Measurements from ENCODE around the gene INPP5D.

Gene INPP5D

DNA sequence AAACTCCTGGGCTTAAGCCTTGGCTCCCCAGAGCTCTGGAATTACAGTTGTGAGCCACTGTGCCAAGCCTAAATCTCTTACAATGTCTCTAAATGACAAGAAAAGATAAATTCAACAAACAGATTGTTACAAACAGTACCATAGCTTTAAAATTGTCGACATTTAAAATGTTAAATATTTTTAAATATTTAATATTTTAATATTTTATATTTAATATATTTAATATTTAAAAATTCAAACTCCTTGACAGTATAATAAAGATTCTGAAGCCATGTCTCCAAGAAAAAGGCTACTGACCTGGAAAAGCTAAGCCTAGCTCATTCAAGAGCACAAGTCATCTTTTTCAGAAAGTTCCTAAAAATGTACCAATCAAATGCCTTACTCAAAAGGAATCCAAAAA lies 75.3 kb downstream of the INPP5D start:
- TF ChIP-seq, protein P1, sequence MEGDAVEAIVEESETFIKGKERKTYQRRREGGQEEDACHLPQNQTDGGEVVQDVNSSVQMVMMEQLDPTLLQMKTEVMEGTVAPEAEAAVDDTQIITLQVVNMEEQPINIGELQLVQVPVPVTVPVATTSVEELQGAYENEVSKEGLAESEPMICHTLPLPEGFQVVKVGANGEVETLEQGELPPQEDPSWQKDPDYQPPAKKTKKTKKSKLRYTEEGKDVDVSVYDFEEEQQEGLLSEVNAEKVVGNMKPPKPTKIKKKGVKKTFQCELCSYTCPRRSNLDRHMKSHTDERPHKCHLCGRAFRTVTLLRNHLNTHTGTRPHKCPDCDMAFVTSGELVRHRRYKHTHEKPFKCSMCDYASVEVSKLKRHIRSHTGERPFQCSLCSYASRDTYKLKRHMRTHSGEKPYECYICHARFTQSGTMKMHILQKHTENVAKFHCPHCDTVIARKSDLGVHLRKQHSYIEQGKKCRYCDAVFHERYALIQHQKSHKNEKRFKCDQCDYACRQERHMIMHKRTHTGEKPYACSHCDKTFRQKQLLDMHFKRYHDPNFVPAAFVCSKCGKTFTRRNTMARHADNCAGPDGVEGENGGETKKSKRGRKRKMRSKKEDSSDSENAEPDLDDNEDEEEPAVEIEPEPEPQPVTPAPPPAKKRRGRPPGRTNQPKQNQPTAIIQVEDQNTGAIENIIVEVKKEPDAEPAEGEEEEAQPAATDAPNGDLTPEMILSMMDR (IDR thresholded peaks at IDR 0.05; ENCODE audit: low read length) = no peak
- TF ChIP-seq EZH2 (IDR thresholded peaks at IDR 0.05; ENCODE audit: borderline replicate concordance, low read length) = no peak
- Histone ChIP-seq H3K27ac (ENCODE audit: low read depth, low read length, poor library complexity, severe bottlenecking) (no peak overlapping the region), H3F3A (ENCODE audit: insufficient read depth, low read length) (no peaks in the 10 kb centered on the region), H3K36me3 (ENCODE audit: insufficient read depth, low read length) (peaks cover 63% of the 10 kb centered on the region), H3K27me3 (ENCODE audit: insufficient read depth, low read length) (no peaks in the 10 kb centered on the region), H3K9me2 (ENCODE audit: low read depth, low read length) (no peaks in the 10 kb centered on the region), H3K4me3 (ENCODE audit: low read depth, low read length, poor library complexity, severe bottlenecking) (no peak overlapping the region), H4K20me1 (ENCODE audit: insufficient read depth, low read length) (no peaks in the 10 kb centered on the region), H3K9ac (ENCODE audit: low read length) (no peak overlapping the region), H3K4me1 (ENCODE audit: insufficient read depth, low read length, severe bottlenecking) (no peaks in the 10 kb centered on the region), H2AFZ (ENCODE audit: low read length) (no peak overlapping the region), H3K79me2 (ENCODE audit: insufficient read depth, low read length) (no peaks in the 10 kb centered on the region), H3K4me2 (ENCODE audit: low read length) (no peak overlapping the region), H3K9me3 (ENCODE audit: low read length) (peaks cover 4% of the 10 kb centered on the region; the same call in 1 of the 2 replicates)

- Histone ChIP-seq H3K9me2 (ENCODE audit: low read depth, low read length) (no peaks in the 10 kb centered on the region), H3F3A (ENCODE audit: insufficient read depth, low read length) (no peaks in the 10 kb centered on the region), H4K20me1 (ENCODE audit: insufficient read depth, low read length) (no peaks in the 10 kb centered on the region), H3K36me3 (ENCODE audit: insufficient read depth, low read length) (peaks cover 53% of the 10 kb centered on the region), H3K4me2 (ENCODE audit: low read length) (no peak overlapping the region), H3K9ac (ENCODE audit: low read length) (no peak overlapping the region), H3K9me3 (ENCODE audit: low read length) (peaks cover 4% of the 10 kb centered on the region; the same call in 1 of the 2 replicates), H3K27ac (ENCODE audit: low read depth, low read length, poor library complexity, severe bottlenecking) (no peak overlapping the region), H3K27me3 (ENCODE audit: insufficient read depth, low read length) (no peaks in the 10 kb centered on the region), H3K4me3 (ENCODE audit: low read depth, low read length, poor library complexity, severe bottlenecking) (no peak overlapping the region), H2AFZ (ENCODE audit: low read length) (no peak overlapping the region), H3K4me1 (ENCODE audit: insufficient read depth, low read length, severe bottlenecking) (peaks cover 7% of the 10 kb centered on the region), H3K79me2 (ENCODE audit: insufficient read depth, low read length) (no peaks in the 10 kb centered on the region)
- no peak for TF ChIP-seq EZH2 (IDR thresholded peaks at IDR 0.05; ENCODE audit: borderline replicate concordance, low read length)
- TF ChIP-seq, protein P1 (IDR thresholded peaks at IDR 0.05; ENCODE audit: low read length) = no peak
Measured at GRCh38 chr2:233137040-233137439, 76.9 kb downstream of the INPP5D start.

GRCh38 chr2:233140077-233140585 lies 80.0 kb downstream of the INPP5D start:
- H3F3A ChIP-seq (ENCODE audit: insufficient read depth, low read length) = no peaks in the 10 kb centered on the region
- H4K20me1 ChIP-seq (ENCODE audit: insufficient read depth, low read length) = no peaks in the 10 kb centered on the region
- no peak for TF ChIP-seq EZH2 (IDR thresholded peaks at IDR 0.05; ENCODE audit: borderline replicate concordance, low read length)
- TF ChIP-seq, protein P1 (IDR thresholded peaks at IDR 0.05; ENCODE audit: low read length) = no peak
- H3K79me2 ChIP-seq (ENCODE audit: insufficient read depth, low read length) = no peaks in the 10 kb centered on the region
- no peak overlapping the region for H3K9ac ChIP-seq (ENCODE audit: low read length)
- H3K27ac ChIP-seq (ENCODE audit: low read depth, low read length, poor library complexity, severe bottlenecking) = no peak overlapping the region
- peaks cover 43% of the 10 kb centered on the region for H3K36me3 ChIP-seq (ENCODE audit: insufficient read depth, low read length)
- peaks cover 15% of the 10 kb centered on the region for H3K4me1 ChIP-seq (ENCODE audit: insufficient read depth, low read length, severe bottlenecking)
- H3K4me2 ChIP-seq (ENCODE audit: low read length) = no peak overlapping the region
- no peak overlapping the region for H2AFZ ChIP-seq (ENCODE audit: low read length)
- no peaks in the 10 kb centered on the region for H3K9me2 ChIP-seq (ENCODE audit: low read depth, low read length)
- no peaks in the 10 kb centered on the region for H3K27me3 ChIP-seq (ENCODE audit: insufficient read depth, low read length)
- peaks cover 4% of the 10 kb centered on the region; the same call in 1 of the 2 replicates for H3K9me3 ChIP-seq (ENCODE audit: low read length)
- no peak overlapping the region for H3K4me3 ChIP-seq (ENCODE audit: low read depth, low read length, poor library complexity, severe bottlenecking)

All from OCI-LY1 (cell line).